NT2/D1 (cell line): Measurements from ENCODE around the gene PTPRG.

Experiments used
- YY1 ChIP-seq: IDR thresholded peaks from 2 replicates; pipeline ENCODE4 v1.6.1; 2011; ENCODE audit not compliant: insufficient read length, insufficient read depth
- ZNF274 ChIP-seq: IDR thresholded peaks from 2 replicates; pipeline ENCODE4 v1.6.1; 2011; ENCODE audit warnings: mild to moderate bottlenecking, low read depth, low read length

- TF ChIP-seq YY1 (no peak), ZNF274 (no peak)
Measured at GRCh38 chr3:62027241-62027640, 465.9 kb downstream of the PTPRG start.
